ENCODE measurements around the gene SEZ6L. TPM values are rescaled to one million over a fixed set of nuclear protein-coding genes. Genes with fewer than 3 reads are reported as not detected.

The SEZ6L gene
- total RNA-seq: 0.20 and 0.43 TPM in 2 replicates
- 0.44 and 0.66 TPM in 2 replicates for polyA plus RNA-seq

DNA sequence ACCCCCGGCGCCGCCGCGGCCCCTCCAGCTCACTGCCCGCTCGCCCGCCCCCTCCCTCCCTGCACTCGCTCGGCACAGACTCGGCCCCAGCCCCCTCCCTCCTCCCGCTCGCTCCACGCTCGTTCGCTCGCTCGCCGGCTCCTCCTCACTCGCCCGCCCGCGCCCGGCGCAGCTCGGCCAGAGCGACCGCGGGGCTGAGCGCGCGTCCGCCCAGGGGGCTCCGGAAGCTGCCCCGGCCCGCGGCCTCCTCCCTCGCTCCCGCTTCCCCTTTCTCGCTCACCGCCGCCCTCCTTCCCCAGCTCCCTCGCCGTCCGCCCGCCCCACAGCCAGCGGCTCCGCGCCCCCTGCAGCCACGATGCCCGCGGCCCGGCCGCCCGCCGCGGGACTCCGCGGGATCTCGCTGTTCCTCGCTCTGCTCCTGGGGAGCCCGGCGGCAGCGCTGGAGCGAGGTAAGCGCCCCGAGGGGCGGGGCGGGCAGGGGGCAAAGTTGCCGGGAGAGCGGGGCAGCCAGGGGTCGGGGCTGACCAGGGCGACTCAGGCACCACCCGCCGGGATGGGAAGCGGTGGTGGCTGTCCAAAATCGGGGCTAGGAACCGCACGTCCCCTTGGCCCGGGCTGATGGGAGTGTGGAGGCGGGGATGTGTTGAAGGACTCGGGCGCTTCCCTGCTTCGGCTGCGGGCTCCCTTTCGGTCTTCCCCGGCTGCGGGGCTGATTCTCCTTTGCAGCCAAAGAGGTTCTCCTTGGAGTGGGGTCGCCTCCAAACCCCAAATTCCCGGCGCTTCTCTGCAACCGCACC is at the start of gene SEZ6L:
SEZ6L (plus strand) TSS at position 148 of the 797 bp plus-strand sequence; CDS start at position 356, 208 bp downstream.
- H3K27me3 ChIP-seq: peaks cover 89% of the 10 kb centered on the region
- H3K4me3 ChIP-seq: peak within 1 kb of the TSS; percentile 26
- TF ChIP-seq EZH2 (IDR thresholded peaks at IDR 0.05; ENCODE audit: borderline replicate concordance) (peak; percentile 88), EZH2phosphoT487 (IDR thresholded peaks at IDR 0.05; ENCODE audit: low read depth, severe bottlenecking, unreplicated experiment) (no peak)
- no peaks in the 10 kb centered on the region for H3K36me3 ChIP-seq (replicated peaks; ENCODE audit: insufficient read depth, low read depth)
- no peaks in the 10 kb centered on the region for H3K9me2 ChIP-seq (replicated peaks; ENCODE audit: insufficient read depth)
- DNase-seq (ENCODE audit: low spot score): peak; percentile 22
- 2% methylated on average over 41 of the region's 92 CpGs for WGBS (ENCODE audit: low lambda C conversion rate, missing lambda C conversion rate)
- H4K20me1 ChIP-seq (ENCODE audit: insufficient read depth, poor library complexity, severe bottlenecking): no peaks in the 10 kb centered on the region
- no peaks in the 10 kb centered on the region for H3K9me3 ChIP-seq (ENCODE audit: low read depth)
- peak within 1 kb of the TSS; percentile 92 for H3K4me2 ChIP-seq
- H2AFZ ChIP-seq: peak within 1 kb of the TSS; percentile 56
- no peaks in the 10 kb centered on the region for H3K79me2 ChIP-seq
- H3K4me1 ChIP-seq (ENCODE audit: insufficient read depth): peaks cover 7% of the 10 kb centered on the region
- H3K27ac ChIP-seq: no peak within 1 kb of the TSS

DNA sequence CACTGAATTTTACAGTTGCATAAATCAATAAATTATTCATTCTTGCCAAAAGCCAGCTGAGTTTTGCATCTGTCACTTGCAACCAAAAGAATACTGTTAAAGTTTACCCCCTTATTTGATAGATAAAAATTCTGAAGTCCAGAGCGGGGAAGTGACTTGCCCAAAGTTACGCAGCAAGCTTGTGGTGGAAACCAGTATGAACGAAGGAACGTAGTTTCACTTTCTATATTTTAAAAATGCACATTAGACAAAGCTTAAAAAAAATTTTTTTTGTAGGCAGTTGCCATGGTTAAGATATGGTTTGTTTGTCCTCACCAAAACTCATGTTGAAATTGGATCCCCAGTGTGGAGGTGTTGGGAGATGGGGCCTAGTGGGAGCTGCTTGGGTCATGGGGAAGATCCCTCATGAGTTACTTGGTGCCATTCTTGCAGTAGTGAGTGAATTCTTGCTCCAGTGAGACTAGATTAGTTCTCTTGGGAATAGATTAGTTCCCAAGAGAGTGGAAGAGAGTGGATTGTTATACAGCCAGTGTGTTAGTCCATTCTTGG is 46.3 kb upstream of the SEZ6L start:
- Histone ChIP-seq H2AFZ (no peak overlapping the region), H3K4me3 (no peak overlapping the region), H3K4me2 (no peak overlapping the region), H3K79me2 (no peaks in the 10 kb centered on the region), H3K9me2 (replicated peaks; ENCODE audit: insufficient read depth) (no peaks in the 10 kb centered on the region), H3K27me3 (no peaks in the 10 kb centered on the region), H3K27ac (no peak overlapping the region), H3K9me3 (ENCODE audit: low read depth) (no peaks in the 10 kb centered on the region), H3K4me1 (ENCODE audit: insufficient read depth) (no peaks in the 10 kb centered on the region), H4K20me1 (ENCODE audit: insufficient read depth, poor library complexity, severe bottlenecking) (no peaks in the 10 kb centered on the region), H3K36me3 (replicated peaks; ENCODE audit: insufficient read depth, low read depth) (no peaks in the 10 kb centered on the region)
- TF ChIP-seq, protein P1, sequence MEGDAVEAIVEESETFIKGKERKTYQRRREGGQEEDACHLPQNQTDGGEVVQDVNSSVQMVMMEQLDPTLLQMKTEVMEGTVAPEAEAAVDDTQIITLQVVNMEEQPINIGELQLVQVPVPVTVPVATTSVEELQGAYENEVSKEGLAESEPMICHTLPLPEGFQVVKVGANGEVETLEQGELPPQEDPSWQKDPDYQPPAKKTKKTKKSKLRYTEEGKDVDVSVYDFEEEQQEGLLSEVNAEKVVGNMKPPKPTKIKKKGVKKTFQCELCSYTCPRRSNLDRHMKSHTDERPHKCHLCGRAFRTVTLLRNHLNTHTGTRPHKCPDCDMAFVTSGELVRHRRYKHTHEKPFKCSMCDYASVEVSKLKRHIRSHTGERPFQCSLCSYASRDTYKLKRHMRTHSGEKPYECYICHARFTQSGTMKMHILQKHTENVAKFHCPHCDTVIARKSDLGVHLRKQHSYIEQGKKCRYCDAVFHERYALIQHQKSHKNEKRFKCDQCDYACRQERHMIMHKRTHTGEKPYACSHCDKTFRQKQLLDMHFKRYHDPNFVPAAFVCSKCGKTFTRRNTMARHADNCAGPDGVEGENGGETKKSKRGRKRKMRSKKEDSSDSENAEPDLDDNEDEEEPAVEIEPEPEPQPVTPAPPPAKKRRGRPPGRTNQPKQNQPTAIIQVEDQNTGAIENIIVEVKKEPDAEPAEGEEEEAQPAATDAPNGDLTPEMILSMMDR (IDR thresholded peaks at IDR 0.05; ENCODE audit: poor library complexity): no peak
- TF ChIP-seq EZH2phosphoT487 (IDR thresholded peaks at IDR 0.05; ENCODE audit: low read depth, severe bottlenecking, unreplicated experiment) (no peak), EZH2 (IDR thresholded peaks at IDR 0.05; ENCODE audit: borderline replicate concordance) (no peak)
- no peak for DNase-seq (ENCODE audit: low spot score)
- WGBS (ENCODE audit: low lambda C conversion rate, missing lambda C conversion rate): 94% methylated on average over 4 of the region's 4 CpGs

DNA sequence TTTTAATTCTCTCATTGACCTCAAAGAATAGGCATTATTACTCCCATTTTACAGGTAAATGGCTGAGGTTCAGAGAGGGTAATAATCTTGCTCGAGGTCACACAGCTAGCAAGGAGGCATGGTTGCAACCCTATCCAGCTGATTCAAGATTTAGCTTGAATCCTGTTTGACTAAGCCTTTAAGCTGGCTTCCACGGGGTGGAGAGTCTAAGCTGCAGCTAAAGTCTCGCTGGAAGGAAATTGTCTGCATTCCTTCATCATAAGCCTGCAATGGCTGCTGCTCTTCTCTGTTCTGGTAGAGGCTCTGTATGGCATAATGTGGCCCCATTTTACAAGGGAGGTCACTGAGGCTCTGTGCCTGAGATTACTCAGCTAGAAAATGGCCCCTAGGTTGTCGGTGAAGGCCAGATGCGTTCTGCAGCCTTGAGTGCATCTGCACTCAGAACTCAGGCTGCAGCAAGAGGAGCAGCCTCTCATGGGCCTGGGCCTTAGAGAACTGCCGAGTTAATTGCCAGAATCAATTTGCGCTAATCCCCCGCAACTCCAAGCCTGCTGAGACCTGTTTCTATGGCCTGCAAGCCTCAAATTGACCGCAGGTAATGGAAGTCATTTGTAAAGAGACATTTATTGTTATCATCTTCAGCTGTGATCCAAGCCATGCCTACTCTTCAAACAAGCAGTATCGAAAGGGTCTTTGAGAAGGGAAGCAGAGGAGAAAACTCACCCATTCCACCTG is 44.1 kb upstream of the SEZ6L start:
- no peak overlapping the region for H2AFZ ChIP-seq
- no peaks in the 10 kb centered on the region for H3K36me3 ChIP-seq (replicated peaks; ENCODE audit: insufficient read depth, low read depth)
- H3K27ac ChIP-seq: no peak overlapping the region
- 40% methylated on average over 10 of the region's 10 CpGs for WGBS (ENCODE audit: low lambda C conversion rate, missing lambda C conversion rate)
- no peaks in the 10 kb centered on the region for H4K20me1 ChIP-seq (ENCODE audit: insufficient read depth, poor library complexity, severe bottlenecking)
- H3K9me3 ChIP-seq (ENCODE audit: low read depth): no peaks in the 10 kb centered on the region
- H3K4me1 ChIP-seq (ENCODE audit: insufficient read depth): no peaks in the 10 kb centered on the region
- no peak for DNase-seq (ENCODE audit: low spot score)
- no peak for TF ChIP-seq EZH2 (IDR thresholded peaks at IDR 0.05; ENCODE audit: borderline replicate concordance)
- no peak for TF ChIP-seq EZH2phosphoT487 (IDR thresholded peaks at IDR 0.05; ENCODE audit: low read depth, severe bottlenecking, unreplicated experiment)
- TF ChIP-seq, protein P1 (IDR thresholded peaks at IDR 0.05; ENCODE audit: poor library complexity): no peak
- H3K4me3 ChIP-seq: no peak overlapping the region
- H3K9me2 ChIP-seq (replicated peaks; ENCODE audit: insufficient read depth): no peaks in the 10 kb centered on the region
- no peak overlapping the region for H3K4me2 ChIP-seq
- no peaks in the 10 kb centered on the region for H3K27me3 ChIP-seq
- H3K79me2 ChIP-seq: no peaks in the 10 kb centered on the region

Measured in hepatocyte (in vitro differentiated cells).